Cardiac fibroblast (primary cell): ENCODE results near the gene TRAF2.

Experiments
- DNase-seq, 2 donors: peaks; one replicate each; pipeline versions ENCODE4 v3.0.0 to v3.0.0-alpha.2; 2010; ENCODE audit warnings: low read depth in 2 of 2
- H3K4me3 ChIP-seq, 2 donors: replicated peaks in 1 of 2; 1 replicate in 1 of 2; 2 replicates in 1 of 2; pipeline ENCODE4 v1.5.1; 2011; ENCODE audit warnings: low read depth in 2 of 2, low read length in 2 of 2, mild to moderate bottlenecking in 2 of 2, moderate library complexity in 1 of 2
- TF ChIP-seq, protein P1 (sequence below): IDR thresholded peaks from one replicate; pipeline ENCODE4 v1.5.1; 2011; ENCODE audit warnings: low read depth, mild to moderate bottlenecking, low read length, inconsistent platforms

TRAF2 gene

DNA sequence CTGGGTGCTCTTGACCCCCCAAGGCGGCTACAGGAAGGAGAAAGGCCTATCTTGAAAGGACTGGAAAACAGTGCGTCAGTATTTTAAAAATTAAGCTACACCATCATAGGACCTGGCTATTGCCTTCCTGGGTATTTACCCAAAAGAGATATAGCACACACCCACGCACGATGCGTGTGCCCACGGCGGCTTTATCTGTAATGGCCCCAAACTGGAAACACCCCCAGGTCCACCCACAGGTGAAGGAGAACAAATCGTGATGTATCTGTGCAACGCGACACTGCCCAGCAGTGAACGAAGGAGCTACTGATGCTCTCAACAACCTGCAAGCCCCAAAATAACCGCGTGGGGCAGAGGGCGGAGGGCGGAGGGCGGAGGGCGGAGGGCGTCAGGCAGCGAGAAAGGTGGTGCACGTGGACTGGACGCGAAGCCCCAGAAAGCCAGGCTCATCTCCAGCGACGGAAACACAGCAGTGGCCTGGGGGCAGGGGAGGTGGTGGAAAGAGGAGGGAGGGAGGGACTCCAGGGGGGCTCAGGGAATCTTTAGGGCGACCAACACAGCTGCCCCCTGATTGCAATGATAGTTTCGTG, 78.6 kb downstream of the TRAF2 start:
- TF ChIP-seq, protein P1, sequence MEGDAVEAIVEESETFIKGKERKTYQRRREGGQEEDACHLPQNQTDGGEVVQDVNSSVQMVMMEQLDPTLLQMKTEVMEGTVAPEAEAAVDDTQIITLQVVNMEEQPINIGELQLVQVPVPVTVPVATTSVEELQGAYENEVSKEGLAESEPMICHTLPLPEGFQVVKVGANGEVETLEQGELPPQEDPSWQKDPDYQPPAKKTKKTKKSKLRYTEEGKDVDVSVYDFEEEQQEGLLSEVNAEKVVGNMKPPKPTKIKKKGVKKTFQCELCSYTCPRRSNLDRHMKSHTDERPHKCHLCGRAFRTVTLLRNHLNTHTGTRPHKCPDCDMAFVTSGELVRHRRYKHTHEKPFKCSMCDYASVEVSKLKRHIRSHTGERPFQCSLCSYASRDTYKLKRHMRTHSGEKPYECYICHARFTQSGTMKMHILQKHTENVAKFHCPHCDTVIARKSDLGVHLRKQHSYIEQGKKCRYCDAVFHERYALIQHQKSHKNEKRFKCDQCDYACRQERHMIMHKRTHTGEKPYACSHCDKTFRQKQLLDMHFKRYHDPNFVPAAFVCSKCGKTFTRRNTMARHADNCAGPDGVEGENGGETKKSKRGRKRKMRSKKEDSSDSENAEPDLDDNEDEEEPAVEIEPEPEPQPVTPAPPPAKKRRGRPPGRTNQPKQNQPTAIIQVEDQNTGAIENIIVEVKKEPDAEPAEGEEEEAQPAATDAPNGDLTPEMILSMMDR: no peak
- no peak overlapping the region for H3K4me3 ChIP-seq
- no peak for DNase-seq

DNA sequence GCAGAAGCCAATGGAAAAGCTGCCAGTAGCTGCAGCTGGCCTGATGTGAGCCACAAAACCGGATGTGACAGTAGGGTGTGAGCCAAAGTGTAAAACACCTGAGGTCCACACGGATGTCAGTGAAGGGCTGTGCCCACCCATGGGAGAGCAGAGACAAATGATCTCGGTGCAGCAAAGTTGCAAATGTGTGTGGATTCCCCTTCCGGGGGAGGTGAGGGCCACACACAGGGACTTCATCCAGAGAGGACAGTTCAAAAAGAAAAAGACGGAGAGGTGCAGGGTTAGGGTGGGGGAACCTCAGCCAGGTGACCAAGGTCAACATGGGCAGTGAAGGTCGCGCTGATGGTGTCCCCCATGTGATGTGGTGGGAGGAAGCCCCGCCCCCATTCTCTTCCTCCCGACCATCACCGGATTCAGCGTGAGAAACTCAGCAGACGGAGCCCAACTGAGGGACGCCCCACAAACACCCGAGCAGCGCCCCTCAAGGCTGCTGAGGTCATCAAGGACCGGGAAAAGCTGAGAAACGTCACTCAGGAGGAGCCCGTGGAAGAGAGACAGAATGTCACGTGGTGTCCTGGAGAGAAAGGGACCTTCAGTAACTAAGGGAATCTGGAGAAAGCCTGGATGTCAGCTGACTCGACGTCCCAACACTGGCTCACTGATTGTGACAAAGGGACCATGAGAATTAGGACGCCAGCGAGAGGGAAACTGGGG, 79.6 kb downstream of the TRAF2 start:
- no peak overlapping the region for H3K4me3 ChIP-seq
- DNase-seq: no peak
- TF ChIP-seq, protein P1: no peak

DNA sequence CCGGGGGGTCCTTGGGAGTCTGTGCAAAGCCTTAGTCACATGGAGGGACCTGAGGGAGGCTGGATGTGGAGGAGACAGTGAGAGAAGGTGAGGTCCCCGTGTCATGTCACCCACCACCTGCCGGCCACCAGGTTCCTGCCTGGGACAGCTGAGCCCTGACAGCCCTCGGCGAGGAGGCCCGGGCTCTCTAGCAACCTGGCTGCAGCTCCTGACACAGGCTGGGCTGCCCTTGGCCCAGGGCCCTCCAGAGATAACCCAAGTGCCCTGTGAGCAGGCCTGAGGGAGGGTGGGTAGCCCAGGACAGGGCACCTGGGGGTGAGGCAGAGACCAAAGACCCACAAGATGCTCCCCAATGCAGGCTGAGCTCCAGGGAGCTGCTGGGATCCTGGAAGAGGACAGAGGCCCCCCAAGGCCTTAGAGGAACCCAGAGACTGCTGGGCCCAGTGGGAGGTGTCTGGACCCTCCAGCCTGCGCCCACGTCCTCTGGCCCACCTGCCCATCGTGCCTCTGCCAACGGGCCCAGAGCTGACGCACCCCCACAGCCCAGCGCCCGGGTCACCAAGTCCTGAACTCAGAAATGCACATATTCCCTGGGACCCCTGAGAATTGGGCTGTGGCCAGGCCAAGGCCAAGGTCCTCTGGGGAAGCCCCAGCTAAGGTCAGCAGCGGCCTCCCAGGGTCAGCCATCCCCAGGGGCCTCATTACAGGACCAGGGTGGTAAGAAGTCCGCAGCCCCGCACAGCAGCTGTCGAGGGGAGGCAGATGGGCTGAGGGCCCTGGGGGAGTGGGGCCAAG, 82.2 kb downstream of the TRAF2 start:
- no peak overlapping the region for H3K4me3 ChIP-seq

DNA sequence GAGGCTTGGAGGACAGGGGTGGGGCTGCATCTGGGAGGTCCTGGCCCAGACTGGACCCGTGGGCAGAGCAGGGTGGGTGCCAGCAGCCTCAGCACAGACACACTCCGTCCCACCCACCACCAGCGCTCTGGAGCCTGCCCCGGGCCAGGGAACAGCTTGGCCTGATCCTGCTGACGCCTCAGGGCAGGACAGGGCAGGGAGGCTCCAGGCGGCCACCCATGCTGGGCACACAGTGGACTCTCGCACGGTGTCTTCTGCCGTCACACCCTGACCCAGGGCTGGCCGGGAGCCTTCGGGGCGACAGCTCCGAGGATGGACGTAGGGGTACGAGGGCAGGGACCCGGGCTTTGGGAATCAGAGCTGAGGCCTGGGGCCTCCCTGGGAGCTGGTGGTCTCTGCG, 82.8 kb downstream of the TRAF2 start:
- TF ChIP-seq, protein P1: no peak
- no peak overlapping the region for H3K4me3 ChIP-seq
- DNase-seq: no peak

More for the DNA sequence above, 82.2 kb downstream of the TRAF2 start:
- no peak for DNase-seq
- TF ChIP-seq, protein P1: no peak

DNA sequence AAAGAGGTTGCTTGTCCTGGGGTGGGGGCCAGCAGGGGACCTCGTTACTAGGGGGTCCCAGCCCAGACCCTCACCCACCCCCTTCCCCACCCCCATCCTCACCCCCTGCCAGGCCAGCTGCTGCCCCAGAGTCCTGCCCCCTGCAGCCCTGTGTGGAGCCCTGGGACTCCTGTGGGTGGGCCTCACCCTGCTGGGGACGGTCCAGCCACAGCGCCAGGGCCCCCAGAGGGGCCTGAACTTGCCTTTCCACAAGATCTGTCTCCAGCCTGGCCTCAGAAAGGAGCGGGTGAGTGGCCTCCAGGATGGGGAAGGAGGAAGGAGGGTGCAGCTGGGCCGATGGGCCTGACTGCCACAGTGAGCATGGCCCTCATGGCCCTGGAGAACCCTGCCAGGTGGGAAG, 83.5 kb downstream of the TRAF2 start:
- H3K4me3 ChIP-seq: no peak overlapping the region
- TF ChIP-seq, protein P1: no peak
- no peak for DNase-seq

DNA sequence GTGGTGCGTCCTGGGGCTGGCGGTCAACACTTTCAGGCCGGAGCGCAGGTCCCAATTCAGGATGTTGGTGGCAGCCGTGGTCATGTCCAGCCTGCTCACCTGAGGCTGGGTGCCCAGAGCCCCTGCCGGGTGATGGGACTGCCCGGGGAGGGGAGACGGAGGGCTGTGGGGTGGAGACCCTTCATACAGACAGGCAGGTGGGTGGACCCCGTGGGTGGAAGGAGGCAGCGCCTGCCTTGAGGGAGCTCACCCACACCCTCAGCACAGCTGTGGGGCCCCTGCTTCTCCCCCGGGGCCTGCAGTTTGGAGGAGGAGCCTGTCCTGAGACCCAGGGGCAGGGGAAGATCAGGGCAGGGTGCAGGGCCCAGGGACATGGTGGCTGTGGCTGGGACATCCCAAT, 84.0 kb downstream of the TRAF2 start:
- no peak for DNase-seq
- H3K4me3 ChIP-seq: no peak overlapping the region
- TF ChIP-seq, protein P1: no peak
